GM12878 (cell line): ENCODE data around the gene IL1RAP. TPM values are rescaled to one million over a fixed set of nuclear protein-coding genes. Genes with fewer than 3 reads are reported as not detected.

ENCODE experiments used
- ATAC-seq: fragments of 200-7000 bp; cut with Tn5 transposase; 3 replicates; pipeline ENCODE4 v1.9.1; 2020; ENCODE audit warnings: mild to moderate bottlenecking, moderate library complexity
- BruUV-seq: library from RNA; stranded (reverse); fragments of 400-500 nt; replicated peaks from 2 replicates; lab custom pipeline; 2021; lab: Mats Ljungman, UMichigan
- CTCF ChIA-PET: fragments of 300-600 bp; sonication (Branson Sonifier 250); formaldehyde crosslinking; extraction: SDS; loops from one replicate; lab custom pipeline; 2021; ENCODE audit warnings: inconsistent platforms; lab: Yijun Ruan, JAX
- POLR2A ChIA-PET: fragments of 350-600 bp; formaldehyde crosslinking; extraction: SDS; loops from one replicate; lab custom pipeline; 2021; ENCODE audit warnings: inconsistent platforms; lab: Charles Lee
- RAD21 ChIA-PET: fragments of 300-600 bp; sonication (Branson Sonifier 250); formaldehyde crosslinking; loops from one replicate; lab custom pipeline; 2023; ENCODE audit warnings: antibody characterized with exemption; ENCODE audit not compliant: unreplicated experiment; lab: Charles Lee
- SMC1A ChIA-PET: fragments of 300-600 bp; sonication (Branson Sonifier 250); formaldehyde crosslinking; loops from one replicate; lab custom pipeline; 2023; ENCODE audit not compliant: unreplicated experiment, uncharacterized antibody; lab: Charles Lee
- DNase-seq: peaks from one replicate; pipeline ENCODE4 v3.0.0-alpha.2; 2011; ENCODE audit warnings: low read depth, low spot score
- FAIRE-seq: peaks from 3 replicates; lab custom pipeline; 2011; peaks lifted over from hg19 to GRCh38; lab: Jason Lieb, UNC
- H2AFZ ChIP-seq: 2 replicates; pipeline ENCODE4 v1.6.0; 2011; ENCODE audit warnings: low read depth, low read length, control low read depth; ENCODE audit not compliant: control insufficient read depth
- H3K27ac ChIP-seq: 2 replicates; pipeline ENCODE4 v1.5.1; 2011; ENCODE audit warnings: control low read depth; ENCODE audit not compliant: control insufficient read depth, insufficient read depth
- H3K27me3 ChIP-seq, 2 experiments: replicated peaks in 1 of 2; 2 replicates each; pipeline versions ENCODE4 v1.6.0 to v1.6.1; 2011; ENCODE audit warnings: low read length in 1 of 2; ENCODE audit not compliant: control insufficient read depth in 2 of 2, insufficient read depth in 2 of 2
- H3K36me3 ChIP-seq, 2 experiments: 2 replicates each; pipeline ENCODE4 v1.5.1; 2011; ENCODE audit warnings: low read length in 1 of 2; ENCODE audit not compliant: control insufficient read depth in 2 of 2, insufficient read depth in 2 of 2
- H3K4me1 ChIP-seq: 2 replicates; pipeline ENCODE4 v1.6.1; 2011; ENCODE audit warnings: mild to moderate bottlenecking, low read length, moderate library complexity, mixed read lengths; ENCODE audit not compliant: control insufficient read depth, insufficient read depth
- H3K4me2 ChIP-seq: 2 replicates; pipeline ENCODE4 v1.6.0; 2011; ENCODE audit warnings: control low read depth; ENCODE audit not compliant: control insufficient read depth, insufficient read depth
- H3K4me3 ChIP-seq: fragments of 200-600 bp; sonication (generic); 2 replicates; pipeline ENCODE4 v1.5.1; 2016
- H3K79me2 ChIP-seq: 2 replicates; pipeline ENCODE4 v1.6.0; 2011; ENCODE audit warnings: low read length; ENCODE audit not compliant: control insufficient read depth, insufficient read depth
- H3K9ac ChIP-seq: 2 replicates; pipeline ENCODE4 v1.8.0; 2011; ENCODE audit warnings: low read length, control low read depth, mixed read lengths; ENCODE audit not compliant: control insufficient read depth, insufficient read depth
- H3K9me3 ChIP-seq: replicated peaks from 3 replicates; pipeline ENCODE4 v1.5.1; 2011; ENCODE audit warnings: mild to moderate bottlenecking, low read length; ENCODE audit not compliant: control insufficient read depth, insufficient read depth
- H4K20me1 ChIP-seq: 2 replicates; pipeline ENCODE4 v1.6.0; 2011; ENCODE audit not compliant: control insufficient read depth, insufficient read depth
- ATF7 ChIP-seq: fragments of 450-650 bp; IDR thresholded peaks from 2 replicates; pipeline ENCODE4 v1.6.1; 2016; ENCODE audit warnings: low read depth, mild to moderate bottlenecking
- BCL3 ChIP-seq: IDR thresholded peaks from 2 replicates; pipeline ENCODE4 v1.6.1; 2011; ENCODE audit warnings: borderline replicate concordance, low read depth, mild to moderate bottlenecking, moderate library complexity, low read length; ENCODE audit not compliant: insufficient read depth, poor library complexity, severe bottlenecking
- EZH2 ChIP-seq: IDR thresholded peaks from 2 replicates; pipeline ENCODE4 v1.6.1; 2012; ENCODE audit warnings: low read depth, mild to moderate bottlenecking, control low read depth, inconsistent platforms, low read length, borderline replicate concordance; ENCODE audit not compliant: control insufficient read depth
- GATAD2B ChIP-seq: fragments of 450-650 bp; conservative IDR thresholded peaks from 2 replicates; pipeline ENCODE4 v1.6.1; 2017; ENCODE audit warnings: low read depth, mild to moderate bottlenecking, moderate library complexity
- IRF4 ChIP-seq: IDR thresholded peaks from 2 replicates; pipeline ENCODE4 v1.6.1; 2011; ENCODE audit warnings: low read depth, low read length
- MXI1 ChIP-seq: fragments of 150-350 bp; IDR thresholded peaks from 2 replicates; pipeline ENCODE4 v1.6.1; 2011; ENCODE audit warnings: low read depth, mild to moderate bottlenecking, inconsistent platforms, low read length, improper control_type of control experiment
- STAT1 ChIP-seq: fragments of 450-650 bp; conservative IDR thresholded peaks from 2 replicates; pipeline ENCODE4 v1.6.1; 2014; ENCODE audit warnings: antibody characterized with exemption, mild to moderate bottlenecking
- TAF1 ChIP-seq: IDR thresholded peaks from 2 replicates; pipeline ENCODE4 v1.6.1; 2011; ENCODE audit warnings: mild to moderate bottlenecking, low read depth, low read length, borderline replicate concordance
- TARDBP ChIP-seq: IDR thresholded peaks from 2 replicates; pipeline ENCODE4 v1.6.1; 2016; ENCODE audit warnings: borderline replicate concordance
- TCF12 ChIP-seq: IDR thresholded peaks from 2 replicates; pipeline ENCODE4 v1.6.1; 2011; ENCODE audit warnings: low read depth, mild to moderate bottlenecking, low read length
- WGBS: methylation state at CpG from one replicate; pipeline ENCODE4 v1.1.6; 2016; ENCODE audit warnings: low lambda C conversion rate; ENCODE audit not compliant: insufficient replicate concordance, insufficient coverage; ENCODE audit errors: missing lambda C conversion rate; 5-methylcytosine and 5-hydroxymethylcytosine counted together
- in situ Hi-C: fragments of 300-500 bp; cut with MboI; formaldehyde crosslinking; loops from 9 replicates; pipeline ENCODE4 v1.14.3; 2018; ENCODE audit warnings: mixed read lengths
- intact Hi-C: fragments of 100-400 bp; cut with micrococcal nuclease; formaldehyde crosslinking; loops from one replicate; pipeline ENCODE4 v1.14.2; 2022; ENCODE audit not compliant: unreplicated experiment
- polyA plus RNA-seq, 11 experiments: library from polyadenylated mRNA; depleted of rRNA in 4 of 11; unstranded in 6 of 11; stranded (reverse) in 5 of 11; fragments of >200 nt; fragmentation: Nextera tagmentation in 4 of 11; fragmentation: Illumina TruSeq in 1 of 11; extraction: Ambion mirVana in 4 of 11; extraction: Trizol in 1 of 11; gene quantifications; 1 replicate in 1 of 11; 2 replicates in 10 of 11; pipeline versions ENCODE4 v1.2.1 to v1.2.3, GENCODE V29; 2011 to 2016; ENCODE audit warnings: inconsistent platforms in 2 of 11, missing spikeins in 2 of 11, low read depth in 1 of 11
- total RNA-seq, 4 experiments: library from RNA; depleted of rRNA in 3 of 4; stranded (reverse); fragments of >200 nt in 3 of 4; fragmentation: Illumina TruSeq in 1 of 4; extraction: Trizol in 1 of 4; gene quantifications; 2 replicates each; pipeline versions ENCODE4 v1.2.1 to v1.2.3, GENCODE V29; 2013 to 2021

The IL1RAP gene
- total and polyA plus RNA-seq, 10 of the 15 experiments (the other 5 are each of a cell fraction or from before 2014, with no cell fraction given): 0.17 to 1.0 (median 0.44) TPM; not detected in 1

- intact Hi-C loops: no loop called here
- no peaks in the 10 kb centered on the region for H3K36me3 ChIP-seq
- TF ChIP-seq IRF4: no peak
- TF ChIP-seq STAT1: no peak
- no peak for TF ChIP-seq GATAD2B
- TF ChIP-seq ATF7: no peak
- no peak for TF ChIP-seq TARDBP
- no peak for TF ChIP-seq TAF1
- no peak for TF ChIP-seq EZH2
- no peak for TF ChIP-seq BCL3
- TF ChIP-seq TCF12: no peak
- no peak for TF ChIP-seq MXI1
- TF ChIP-seq, all 136 proteins: peak for 0
- in situ Hi-C loops: no loop called here
- no peaks in the 10 kb centered on the region for H3K4me1 ChIP-seq
- no peaks in the 10 kb centered on the region for H3K9me3 ChIP-seq
- ATAC-seq (no peak), FAIRE-seq (no peak), DNase-seq (no peak)
- no peak overlapping the region for H3K27ac ChIP-seq
- H3K4me3 ChIP-seq: no peak overlapping the region
- CTCF ChIA-PET: no interaction called here
- no peak overlapping the region for H2AFZ ChIP-seq
- RAD21 ChIA-PET: no interaction called here
- no TSS peak for BruUV-seq
- POLR2A ChIA-PET: no interaction called here
- SMC1A ChIA-PET: no interaction called here
- WGBS: 15% methylated on average over 2 of the region's 2 CpGs
- no peak overlapping the region for H3K4me2 ChIP-seq
- H3K9ac ChIP-seq: no peak overlapping the region
- no peaks in the 10 kb centered on the region for H3K79me2 ChIP-seq
- H4K20me1 ChIP-seq: no peaks in the 10 kb centered on the region
- no peaks in the 10 kb centered on the region for H3K27me3 ChIP-seq
These were observed 34.3 kb downstream of the IL1RAP start for GRCh38 chr3:190548031-190548656.
